GM12878 (cell line): ENCODE results near the gene NUDCD3. TPM values are rescaled to one million over a fixed set of nuclear protein-coding genes. Genes with fewer than 3 reads are reported as not detected.

Experiments used
- ATAC-seq: fragments of 200-7000 bp; cut with Tn5 transposase; 3 replicates; pipeline ENCODE4 v1.9.1; 2020; ENCODE audit warnings: mild to moderate bottlenecking, moderate library complexity
- BruUV-seq: library from RNA; stranded (reverse); fragments of 400-500 nt; replicated peaks from 2 replicates; lab custom pipeline; 2021; lab: Mats Ljungman, UMichigan
- CTCF ChIA-PET: fragments of 300-600 bp; sonication (Branson Sonifier 250); formaldehyde crosslinking; extraction: SDS; loops from one replicate; lab custom pipeline; 2021; ENCODE audit warnings: inconsistent platforms; lab: Yijun Ruan, JAX
- POLR2A ChIA-PET: fragments of 350-600 bp; formaldehyde crosslinking; extraction: SDS; loops from one replicate; lab custom pipeline; 2021; ENCODE audit warnings: inconsistent platforms; lab: Charles Lee
- RAD21 ChIA-PET: fragments of 300-600 bp; sonication (Branson Sonifier 250); formaldehyde crosslinking; loops from one replicate; lab custom pipeline; 2023; ENCODE audit warnings: antibody characterized with exemption; ENCODE audit not compliant: unreplicated experiment; lab: Charles Lee
- SMC1A ChIA-PET: fragments of 300-600 bp; sonication (Branson Sonifier 250); formaldehyde crosslinking; loops from one replicate; lab custom pipeline; 2023; ENCODE audit not compliant: unreplicated experiment, uncharacterized antibody; lab: Charles Lee
- DNase-seq: peaks from one replicate; pipeline ENCODE4 v3.0.0-alpha.2; 2011; ENCODE audit warnings: low read depth, low spot score
- FAIRE-seq: peaks from 3 replicates; lab custom pipeline; 2011; peaks lifted over from hg19 to GRCh38; lab: Jason Lieb, UNC
- H2AFZ ChIP-seq: 2 replicates; pipeline ENCODE4 v1.6.0; 2011; ENCODE audit warnings: low read depth, low read length, control low read depth; ENCODE audit not compliant: control insufficient read depth
- H3K27ac ChIP-seq: 2 replicates; pipeline ENCODE4 v1.5.1; 2011; ENCODE audit warnings: control low read depth; ENCODE audit not compliant: control insufficient read depth, insufficient read depth
- H3K27me3 ChIP-seq, 2 experiments: replicated peaks in 1 of 2; 2 replicates each; pipeline versions ENCODE4 v1.6.0 to v1.6.1; 2011; ENCODE audit warnings: low read length in 1 of 2; ENCODE audit not compliant: control insufficient read depth in 2 of 2, insufficient read depth in 2 of 2
- H3K36me3 ChIP-seq, 2 experiments: 2 replicates each; pipeline ENCODE4 v1.5.1; 2011; ENCODE audit warnings: low read length in 1 of 2; ENCODE audit not compliant: control insufficient read depth in 2 of 2, insufficient read depth in 2 of 2
- H3K4me1 ChIP-seq: 2 replicates; pipeline ENCODE4 v1.6.1; 2011; ENCODE audit warnings: mild to moderate bottlenecking, low read length, moderate library complexity, mixed read lengths; ENCODE audit not compliant: control insufficient read depth, insufficient read depth
- H3K4me2 ChIP-seq: 2 replicates; pipeline ENCODE4 v1.6.0; 2011; ENCODE audit warnings: control low read depth; ENCODE audit not compliant: control insufficient read depth, insufficient read depth
- H3K4me3 ChIP-seq: fragments of 200-600 bp; sonication (generic); 2 replicates; pipeline ENCODE4 v1.5.1; 2016
- H3K79me2 ChIP-seq: 2 replicates; pipeline ENCODE4 v1.6.0; 2011; ENCODE audit warnings: low read length; ENCODE audit not compliant: control insufficient read depth, insufficient read depth
- H3K9ac ChIP-seq: 2 replicates; pipeline ENCODE4 v1.8.0; 2011; ENCODE audit warnings: low read length, control low read depth, mixed read lengths; ENCODE audit not compliant: control insufficient read depth, insufficient read depth
- H3K9me3 ChIP-seq: replicated peaks from 3 replicates; pipeline ENCODE4 v1.5.1; 2011; ENCODE audit warnings: mild to moderate bottlenecking, low read length; ENCODE audit not compliant: control insufficient read depth, insufficient read depth
- H4K20me1 ChIP-seq: 2 replicates; pipeline ENCODE4 v1.6.0; 2011; ENCODE audit not compliant: control insufficient read depth, insufficient read depth
- BACH1 ChIP-seq: fragments of 450-650 bp; IDR thresholded peaks from 2 replicates; pipeline ENCODE4 v1.6.1; 2017; ENCODE audit warnings: mild to moderate bottlenecking, borderline replicate concordance
- CBFB ChIP-seq: IDR thresholded peaks from 2 replicates; pipeline ENCODE4 v1.6.1; 2016; ENCODE audit warnings: antibody characterized with exemption, low read depth
- FOXM1 ChIP-seq: IDR thresholded peaks from 2 replicates; pipeline ENCODE4 v1.6.1; 2012; ENCODE audit warnings: low read depth, mild to moderate bottlenecking, inconsistent platforms, low read length, moderate library complexity
- KDM1A ChIP-seq: fragments of 200-600 bp; sonication (generic); IDR thresholded peaks from 2 replicates; pipeline ENCODE4 v1.6.1; 2016; ENCODE audit warnings: borderline replicate concordance
- NFYB ChIP-seq: IDR thresholded peaks from 2 replicates; pipeline ENCODE4 v1.6.1; 2011; ENCODE audit warnings: low read depth, mild to moderate bottlenecking, low read length, improper control_type of control experiment, moderate library complexity; ENCODE audit not compliant: insufficient read depth
- POLR2AphosphoS5 ChIP-seq: IDR thresholded peaks from 2 replicates; pipeline ENCODE4 v1.6.1; 2011; ENCODE audit warnings: mild to moderate bottlenecking, low read length, inconsistent platforms
- SP1 ChIP-seq: IDR thresholded peaks from one replicate; pipeline ENCODE4 v1.6.1; 2011; ENCODE audit warnings: low read depth, low read length
- TCF3 ChIP-seq: IDR thresholded peaks from 2 replicates; pipeline ENCODE4 v1.6.1; 2012; ENCODE audit warnings: low read depth, mild to moderate bottlenecking, low read length, borderline replicate concordance; ENCODE audit not compliant: insufficient read depth
- WRNIP1 ChIP-seq: IDR thresholded peaks from 2 replicates; pipeline ENCODE4 v1.6.1; 2011; ENCODE audit warnings: low read depth, low read length, improper control_type of control experiment, borderline replicate concordance
- ZNF207 ChIP-seq: fragments of 450-650 bp; IDR thresholded peaks from 2 replicates; pipeline ENCODE4 v1.6.1; 2014; ENCODE audit warnings: antibody characterized with exemption, mild to moderate bottlenecking, borderline replicate concordance
- WGBS: methylation state at CpG from one replicate; pipeline ENCODE4 v1.1.6; 2016; ENCODE audit warnings: low lambda C conversion rate; ENCODE audit not compliant: insufficient replicate concordance, insufficient coverage; ENCODE audit errors: missing lambda C conversion rate; 5-methylcytosine and 5-hydroxymethylcytosine counted together
- in situ Hi-C: fragments of 300-500 bp; cut with MboI; formaldehyde crosslinking; loops from 9 replicates; pipeline ENCODE4 v1.14.3; 2018; ENCODE audit warnings: mixed read lengths
- intact Hi-C: fragments of 100-400 bp; cut with micrococcal nuclease; formaldehyde crosslinking; loops from one replicate; pipeline ENCODE4 v1.14.2; 2022; ENCODE audit not compliant: unreplicated experiment
- polyA plus RNA-seq, 11 experiments: library from polyadenylated mRNA; depleted of rRNA in 4 of 11; unstranded in 6 of 11; stranded (reverse) in 5 of 11; fragments of >200 nt; fragmentation: Nextera tagmentation in 4 of 11; fragmentation: Illumina TruSeq in 1 of 11; extraction: Ambion mirVana in 4 of 11; extraction: Trizol in 1 of 11; gene quantifications; 1 replicate in 1 of 11; 2 replicates in 10 of 11; pipeline versions ENCODE4 v1.2.1 to v1.2.3, GENCODE V29; 2011 to 2016; ENCODE audit warnings: inconsistent platforms in 2 of 11, missing spikeins in 2 of 11, low read depth in 1 of 11
- total RNA-seq, 4 experiments: library from RNA; depleted of rRNA in 3 of 4; stranded (reverse); fragments of >200 nt in 3 of 4; fragmentation: Illumina TruSeq in 1 of 4; extraction: Trizol in 1 of 4; gene quantifications; 2 replicates each; pipeline versions ENCODE4 v1.2.1 to v1.2.3, GENCODE V29; 2013 to 2021
- TF ChIP-seq, protein P1 (sequence below): IDR thresholded peaks from 2 replicates; pipeline ENCODE4 v1.6.1; 2012; ENCODE audit warnings: low read depth, low read length, improper control_type of control experiment
- TF ChIP-seq, protein P2 (sequence below): IDR thresholded peaks from 2 replicates; pipeline ENCODE4 v1.6.1; 2012; ENCODE audit warnings: low read depth, low read length, improper control_type of control experiment
- TF ChIP-seq, protein P3 (sequence below): IDR thresholded peaks from 2 replicates; pipeline ENCODE4 v1.6.1; 2011; ENCODE audit warnings: low read depth, low read length, improper control_type of control experiment, borderline replicate concordance

Gene NUDCD3
- total and polyA plus RNA-seq, 10 of the 15 experiments (the other 5 are each of a cell fraction or from before 2014, with no cell fraction given), result 25.0 to 89.8 (median 46.4) TPM

DNA sequence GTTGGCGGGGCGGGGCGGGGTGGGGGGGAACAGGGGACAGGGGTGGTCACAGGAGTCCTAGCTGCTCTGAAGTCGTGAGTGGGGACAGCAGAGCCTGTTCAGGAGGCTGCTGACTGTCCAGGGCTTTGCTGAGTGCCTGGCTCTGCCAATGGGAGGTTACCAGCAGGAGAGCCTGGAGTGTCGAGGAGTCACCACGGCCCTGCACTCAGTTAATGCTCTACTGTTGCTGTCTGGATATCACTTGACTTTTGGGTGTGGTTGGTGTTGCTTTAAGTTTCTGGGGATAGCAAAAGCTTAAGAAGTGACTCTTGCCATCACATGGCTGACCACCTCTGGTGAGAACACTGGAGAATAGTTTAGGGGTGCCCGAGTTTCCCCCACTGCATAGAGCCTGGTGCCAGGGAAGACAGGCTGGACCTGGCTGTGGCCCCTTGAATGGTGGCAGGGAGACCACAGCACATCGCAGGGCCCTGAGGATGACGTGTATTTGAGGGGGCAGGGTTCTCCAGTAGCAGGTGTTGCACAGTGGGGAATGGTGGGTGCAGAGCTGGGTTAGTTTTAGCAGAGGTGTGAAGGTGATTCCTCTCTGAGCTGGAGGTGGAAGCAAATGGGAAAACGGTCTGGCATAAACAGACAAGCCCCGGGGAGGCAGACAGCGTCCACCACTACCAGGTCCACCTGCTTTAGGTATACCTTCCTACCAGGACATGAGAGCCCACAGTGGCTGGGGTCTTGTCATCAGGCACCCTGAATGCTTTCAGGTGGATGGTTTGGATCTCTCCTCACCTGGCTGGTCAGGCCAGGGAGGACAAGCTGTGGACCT, 110.9 kb downstream of the NUDCD3 start:
- intact Hi-C loops (loop anchor here (5.0 kb wide), 1 partner anchor 98 kb away; no protein-coding TSS in a partner anchor), in situ Hi-C loops (no loop called here)
- no peak overlapping the region for H3K4me2 ChIP-seq
- POLR2A ChIA-PET, result no interaction called here
- no peaks in the 10 kb centered on the region for H3K9me3 ChIP-seq
- CTCF ChIA-PET, result interaction anchor here (0.9 kb wide), 1 partner anchor 35 kb away, joined by 3 read pairs; no protein-coding TSS in a partner anchor
- ATAC-seq (no peak), DNase-seq (no peak), FAIRE-seq (no peak)
- H4K20me1 ChIP-seq, result no peaks in the 10 kb centered on the region
- RAD21 ChIA-PET, result no interaction called here
- BruUV-seq, result no TSS peak
- no peak overlapping the region for H3K4me3 ChIP-seq
- H3K79me2 ChIP-seq, result no peaks in the 10 kb centered on the region
- H3K4me1 ChIP-seq, result peaks cover 14% of the 10 kb centered on the region
- WGBS, result 64% methylated on average over 8 of the region's 12 CpGs
- H3K36me3 ChIP-seq, result peaks cover 0 to 2% of the 10 kb centered on the region in 2 experiments; a peak in 2 of 4 replicates
- H3K27me3 ChIP-seq, result no peaks in the 10 kb centered on the region
- no peak overlapping the region for H3K27ac ChIP-seq
- H2AFZ ChIP-seq, result no peak overlapping the region
- SMC1A ChIA-PET, result no interaction called here
- TF ChIP-seq SP1, result no peak
- TF ChIP-seq KDM1A, result no peak
- TF ChIP-seq NFYB, result no peak
- no peak for TF ChIP-seq BACH1
- TF ChIP-seq, protein P1, sequence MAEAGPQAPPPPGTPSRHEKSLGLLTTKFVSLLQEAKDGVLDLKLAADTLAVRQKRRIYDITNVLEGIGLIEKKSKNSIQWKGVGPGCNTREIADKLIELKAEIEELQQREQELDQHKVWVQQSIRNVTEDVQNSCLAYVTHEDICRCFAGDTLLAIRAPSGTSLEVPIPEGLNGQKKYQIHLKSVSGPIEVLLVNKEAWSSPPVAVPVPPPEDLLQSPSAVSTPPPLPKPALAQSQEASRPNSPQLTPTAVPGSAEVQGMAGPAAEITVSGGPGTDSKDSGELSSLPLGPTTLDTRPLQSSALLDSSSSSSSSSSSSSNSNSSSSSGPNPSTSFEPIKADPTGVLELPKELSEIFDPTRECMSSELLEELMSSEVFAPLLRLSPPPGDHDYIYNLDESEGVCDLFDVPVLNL, result no peak
- TF ChIP-seq, protein P2, sequence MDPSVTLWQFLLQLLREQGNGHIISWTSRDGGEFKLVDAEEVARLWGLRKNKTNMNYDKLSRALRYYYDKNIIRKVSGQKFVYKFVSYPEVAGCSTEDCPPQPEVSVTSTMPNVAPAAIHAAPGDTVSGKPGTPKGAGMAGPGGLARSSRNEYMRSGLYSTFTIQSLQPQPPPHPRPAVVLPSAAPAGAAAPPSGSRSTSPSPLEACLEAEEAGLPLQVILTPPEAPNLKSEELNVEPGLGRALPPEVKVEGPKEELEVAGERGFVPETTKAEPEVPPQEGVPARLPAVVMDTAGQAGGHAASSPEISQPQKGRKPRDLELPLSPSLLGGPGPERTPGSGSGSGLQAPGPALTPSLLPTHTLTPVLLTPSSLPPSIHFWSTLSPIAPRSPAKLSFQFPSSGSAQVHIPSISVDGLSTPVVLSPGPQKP, result no peak
- TF ChIP-seq CBFB, result no peak
- no peak for TF ChIP-seq FOXM1
- no peak for TF ChIP-seq ZNF207
- no peak for TF ChIP-seq POLR2AphosphoS5
- TF ChIP-seq, protein P3, sequence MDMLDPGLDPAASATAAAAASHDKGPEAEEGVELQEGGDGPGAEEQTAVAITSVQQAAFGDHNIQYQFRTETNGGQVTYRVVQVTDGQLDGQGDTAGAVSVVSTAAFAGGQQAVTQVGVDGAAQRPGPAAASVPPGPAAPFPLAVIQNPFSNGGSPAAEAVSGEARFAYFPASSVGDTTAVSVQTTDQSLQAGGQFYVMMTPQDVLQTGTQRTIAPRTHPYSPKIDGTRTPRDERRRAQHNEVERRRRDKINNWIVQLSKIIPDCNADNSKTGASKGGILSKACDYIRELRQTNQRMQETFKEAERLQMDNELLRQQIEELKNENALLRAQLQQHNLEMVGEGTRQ, result no peak
- no peak for TF ChIP-seq TCF3
- no peak for TF ChIP-seq WRNIP1
- no peak overlapping the region for H3K9ac ChIP-seq
